Nephron progenitor cell (in vitro differentiated cells): ENCODE measurements around the gene IL17B.
A peak's percentile ranks its signal among the peaks of the same experiment; 100 is the strongest.

Experiments
- DNase-seq: peaks from one replicate; pipeline ENCODE4 v3.0.0; 2021
- H3K27ac Mint-ChIP-seq: 2 replicates; pipeline ENCODE4 v1.8.0; 2021; ENCODE audit warnings: mild to moderate bottlenecking, moderate library complexity, mixed read lengths
- H3K27me3 Mint-ChIP-seq: 2 replicates; pipeline ENCODE4 v1.8.0; 2021; ENCODE audit warnings: mild to moderate bottlenecking, low read depth, mixed read lengths; ENCODE audit not compliant: poor library complexity
- H3K36me3 Mint-ChIP-seq: 2 replicates; pipeline ENCODE4 v1.8.0; 2021; ENCODE audit warnings: low read depth, mixed read lengths
- H3K4me1 Mint-ChIP-seq: 2 replicates; pipeline ENCODE4 v1.8.0; 2021; ENCODE audit warnings: mixed read lengths
- H3K4me3 Mint-ChIP-seq: 2 replicates; pipeline ENCODE4 v1.8.0; 2021; ENCODE audit warnings: mild to moderate bottlenecking, moderate library complexity, mixed read lengths
- H3K9me3 Mint-ChIP-seq: 2 replicates; pipeline ENCODE4 v1.8.0; 2021; ENCODE audit warnings: mild to moderate bottlenecking, moderate library complexity, mixed read lengths
- TF ChIP-seq, protein P1 (sequence below): fragments of 200-600 bp; sonication (generic); IDR thresholded peaks from 2 replicates; pipeline ENCODE4 v1.5.0; 2021; ENCODE audit warnings: antibody characterized with exemption

Gene IL17B

DNA sequence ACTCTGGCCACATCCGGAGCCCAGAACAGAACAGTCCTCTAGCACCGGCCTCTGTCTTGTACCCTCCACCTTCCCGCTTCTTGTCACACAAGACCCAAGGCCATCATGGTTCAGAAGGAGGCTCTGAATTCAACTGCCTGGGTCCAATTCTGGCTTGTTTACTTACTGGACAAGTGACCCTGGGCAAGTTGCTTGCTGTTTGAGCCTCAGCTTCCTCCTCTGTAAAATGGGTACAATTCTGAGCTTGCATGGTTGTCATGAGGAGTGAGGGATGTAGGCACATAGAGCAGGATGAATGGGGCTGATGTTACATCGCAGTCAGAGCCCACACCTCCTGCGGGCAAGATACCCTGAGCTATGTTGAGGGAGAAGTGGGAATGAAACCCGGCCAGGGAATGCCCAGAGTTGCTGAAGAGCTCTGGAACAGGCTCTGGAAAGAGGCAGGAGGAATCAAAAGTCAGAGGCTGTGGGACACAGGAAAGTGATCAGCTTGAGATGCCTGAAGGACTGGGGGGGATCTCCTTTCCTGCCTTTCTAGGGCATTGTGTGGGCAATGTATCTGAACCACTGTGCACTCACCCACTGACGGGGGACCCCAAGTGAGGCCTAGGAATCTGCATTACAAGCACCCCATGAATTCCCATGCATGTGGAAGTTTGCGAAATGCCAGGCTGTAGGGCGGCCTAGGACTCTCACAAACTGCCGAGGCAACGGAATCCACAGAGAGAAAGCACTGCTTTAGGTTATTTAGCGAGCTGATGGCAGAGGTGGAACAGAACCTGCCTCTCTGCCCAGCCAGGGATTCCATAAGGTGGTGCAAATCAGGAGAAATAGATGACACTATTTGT is 29.4 kb upstream of the IL17B start:
- no peak for DNase-seq
- peak overlapping the region; percentile 98 for H3K27ac Mint-ChIP-seq

DNA sequence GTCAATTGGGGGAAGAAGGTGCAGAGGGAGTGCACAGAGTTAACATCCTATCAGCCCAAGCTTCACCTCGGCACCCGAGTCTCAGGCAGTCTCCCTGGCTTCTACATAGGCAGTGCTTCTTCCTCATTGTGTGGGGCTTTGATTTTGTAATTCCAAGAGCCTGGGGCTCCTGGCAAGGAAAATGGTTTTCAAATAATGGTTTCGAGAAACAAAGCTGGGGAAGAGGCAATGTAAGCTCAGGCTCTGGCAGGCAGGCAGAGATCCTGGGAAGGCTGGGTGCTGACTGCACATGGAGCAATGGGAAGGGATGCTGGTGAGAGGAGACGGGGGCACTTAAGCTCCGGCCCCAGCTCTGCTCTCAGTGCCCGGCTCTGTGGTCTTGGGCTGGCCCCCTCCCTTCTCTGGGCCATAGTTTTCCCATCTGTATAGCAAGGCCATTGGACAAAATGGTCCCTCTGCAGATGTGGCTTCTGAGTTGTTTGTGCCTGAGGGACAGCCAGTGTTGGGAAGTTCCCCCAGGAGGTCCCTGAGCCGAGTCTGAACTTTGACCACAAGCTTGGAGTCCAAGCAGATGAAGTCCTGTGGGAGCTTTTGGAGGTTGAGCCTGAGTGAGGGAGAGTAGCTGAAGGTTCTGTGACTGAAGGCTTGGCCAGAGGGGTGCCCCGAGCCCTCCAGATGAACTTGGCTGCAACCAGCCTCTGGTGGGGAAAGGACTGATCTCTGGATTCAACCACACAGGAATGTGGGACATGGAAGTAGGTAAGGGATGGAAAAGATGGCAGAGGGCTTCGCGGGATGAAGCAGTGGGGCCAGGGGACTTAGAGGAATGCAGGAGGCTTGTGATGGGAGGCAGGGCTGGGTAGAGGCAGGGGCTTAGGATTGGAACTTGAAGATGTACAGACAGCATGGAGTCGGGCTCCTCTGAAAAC is 28.5 kb upstream of the IL17B start:
- H3K36me3 Mint-ChIP-seq: no peaks in the 10 kb centered on the region
- peak overlapping the region; percentile 74 for H3K4me3 Mint-ChIP-seq
- peaks cover 2% of the 10 kb centered on the region for H3K27me3 Mint-ChIP-seq
- DNase-seq: no peak
- peaks cover 82% of the 10 kb centered on the region for H3K4me1 Mint-ChIP-seq
- TF ChIP-seq, protein P1, sequence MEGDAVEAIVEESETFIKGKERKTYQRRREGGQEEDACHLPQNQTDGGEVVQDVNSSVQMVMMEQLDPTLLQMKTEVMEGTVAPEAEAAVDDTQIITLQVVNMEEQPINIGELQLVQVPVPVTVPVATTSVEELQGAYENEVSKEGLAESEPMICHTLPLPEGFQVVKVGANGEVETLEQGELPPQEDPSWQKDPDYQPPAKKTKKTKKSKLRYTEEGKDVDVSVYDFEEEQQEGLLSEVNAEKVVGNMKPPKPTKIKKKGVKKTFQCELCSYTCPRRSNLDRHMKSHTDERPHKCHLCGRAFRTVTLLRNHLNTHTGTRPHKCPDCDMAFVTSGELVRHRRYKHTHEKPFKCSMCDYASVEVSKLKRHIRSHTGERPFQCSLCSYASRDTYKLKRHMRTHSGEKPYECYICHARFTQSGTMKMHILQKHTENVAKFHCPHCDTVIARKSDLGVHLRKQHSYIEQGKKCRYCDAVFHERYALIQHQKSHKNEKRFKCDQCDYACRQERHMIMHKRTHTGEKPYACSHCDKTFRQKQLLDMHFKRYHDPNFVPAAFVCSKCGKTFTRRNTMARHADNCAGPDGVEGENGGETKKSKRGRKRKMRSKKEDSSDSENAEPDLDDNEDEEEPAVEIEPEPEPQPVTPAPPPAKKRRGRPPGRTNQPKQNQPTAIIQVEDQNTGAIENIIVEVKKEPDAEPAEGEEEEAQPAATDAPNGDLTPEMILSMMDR: no peak
- H3K9me3 Mint-ChIP-seq: no peaks in the 10 kb centered on the region
- H3K27ac Mint-ChIP-seq: peak overlapping the region; percentile 98

More for the DNA sequence above, 29.4 kb upstream of the IL17B start:
- H3K4me1 Mint-ChIP-seq: peaks cover 90% of the 10 kb centered on the region
- H3K9me3 Mint-ChIP-seq: no peaks in the 10 kb centered on the region
- H3K27me3 Mint-ChIP-seq: no peaks in the 10 kb centered on the region
- TF ChIP-seq, protein P1: no peak
- peak overlapping the region; percentile 63 for H3K4me3 Mint-ChIP-seq
- no peaks in the 10 kb centered on the region for H3K36me3 Mint-ChIP-seq

DNA sequence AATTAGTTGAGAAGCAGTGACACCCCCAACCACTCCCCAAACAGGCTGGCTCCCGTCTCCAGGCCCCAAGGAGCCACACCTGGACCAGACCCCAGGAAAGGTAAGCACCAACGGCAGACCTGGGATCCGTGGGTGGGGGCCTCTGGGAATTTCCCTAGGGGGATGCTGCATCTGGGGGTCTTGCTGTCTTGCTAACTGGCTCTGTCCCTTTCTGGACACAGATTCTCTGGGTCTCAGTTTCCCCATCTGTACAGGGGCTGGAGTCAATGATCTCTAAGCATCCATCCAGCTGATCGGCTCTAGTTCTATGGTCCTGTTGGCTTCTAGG is 27.9 kb upstream of the IL17B start:
- H3K27ac Mint-ChIP-seq: peak overlapping the region; percentile 98
- H3K36me3 Mint-ChIP-seq: no peaks in the 10 kb centered on the region
- H3K27me3 Mint-ChIP-seq: peaks cover 4% of the 10 kb centered on the region
- TF ChIP-seq, protein P1: no peak
- H3K4me3 Mint-ChIP-seq: peak overlapping the region; percentile 74
- H3K9me3 Mint-ChIP-seq: no peaks in the 10 kb centered on the region
- no peak for DNase-seq
- peaks cover 87% of the 10 kb centered on the region for H3K4me1 Mint-ChIP-seq

DNA sequence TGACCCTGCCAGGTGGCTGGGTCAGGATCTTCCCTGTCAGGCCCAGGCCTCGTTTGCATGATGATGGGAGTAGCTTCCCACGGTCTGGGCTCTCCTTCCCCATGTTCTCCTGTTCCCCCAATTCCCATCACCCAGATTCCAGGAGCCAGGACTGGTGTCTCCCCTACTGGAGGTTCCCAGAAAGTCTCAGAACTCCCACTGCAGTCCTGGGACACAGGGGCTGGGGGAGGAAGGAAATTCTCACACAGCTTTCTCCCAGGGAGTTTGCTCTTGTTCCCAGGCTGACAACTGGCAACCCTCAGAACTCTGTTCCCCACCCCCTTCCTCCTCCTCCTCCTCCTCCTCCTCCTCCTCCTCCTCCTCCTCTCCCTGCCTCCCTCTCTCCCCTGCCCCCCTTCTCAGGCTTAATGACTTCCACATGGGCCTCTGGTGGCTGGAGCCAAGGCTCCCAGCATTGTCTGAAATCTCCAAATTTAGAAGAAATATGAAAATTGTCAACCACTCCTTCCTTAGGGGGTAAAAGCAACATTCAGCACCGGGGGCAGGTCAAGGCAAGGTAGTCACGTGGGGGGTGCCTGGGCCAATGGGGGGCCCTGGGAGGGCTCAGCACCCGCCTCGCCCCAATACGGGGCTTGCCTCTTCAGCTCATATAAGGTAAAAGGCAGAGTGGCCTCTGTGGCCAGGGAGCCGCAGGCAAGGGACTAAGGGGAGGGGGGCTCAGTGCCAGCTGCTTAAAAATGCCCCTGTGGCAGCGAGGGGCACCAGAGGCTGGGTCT is 27.3 kb upstream of the IL17B start:
- H3K36me3 Mint-ChIP-seq: no peaks in the 10 kb centered on the region
- H3K4me3 Mint-ChIP-seq: peak overlapping the region; percentile 47
- H3K27me3 Mint-ChIP-seq: peaks cover 4% of the 10 kb centered on the region
- H3K27ac Mint-ChIP-seq: peak overlapping the region; percentile 98
- H3K4me1 Mint-ChIP-seq: peaks cover 92% of the 10 kb centered on the region
- H3K9me3 Mint-ChIP-seq: no peaks in the 10 kb centered on the region
- TF ChIP-seq, protein P1: no peak
- DNase-seq: no peak

DNA sequence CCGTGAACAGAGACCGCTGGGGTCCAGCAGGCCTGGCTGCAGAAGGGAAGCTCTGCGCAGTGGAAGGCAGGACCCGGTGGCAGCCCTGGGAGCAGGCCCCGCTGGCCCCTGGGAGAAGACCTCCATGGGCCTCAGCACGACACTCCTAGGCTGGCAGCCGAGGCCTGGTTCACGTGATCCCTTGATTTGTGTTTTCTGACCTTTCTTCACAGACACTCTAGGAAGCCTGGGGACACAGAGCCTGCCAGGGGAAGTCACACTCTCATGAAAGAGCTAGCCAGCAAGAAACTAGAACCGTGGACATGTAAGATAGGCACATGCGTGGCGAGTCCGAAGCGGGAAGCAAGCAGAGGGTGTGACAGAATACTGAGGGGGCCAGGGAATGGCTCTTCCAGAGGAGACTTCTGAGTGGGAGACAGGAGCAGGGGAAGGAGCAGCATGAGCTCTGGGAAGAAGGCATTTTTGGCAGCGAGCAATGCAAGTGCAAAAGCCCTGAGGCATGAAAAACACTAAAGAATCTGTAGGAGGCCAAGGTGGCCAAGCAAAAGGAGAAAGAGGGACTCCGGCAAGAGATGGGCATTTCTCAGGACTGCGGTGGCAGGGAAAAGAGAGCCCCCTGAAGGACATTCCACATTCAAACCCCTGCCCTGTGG is 26.6 kb upstream of the IL17B start:
- Mint-ChIP-seq H3K4me1 (peaks cover 92% of the 10 kb centered on the region), H3K27me3 (peaks cover 4% of the 10 kb centered on the region), H3K27ac (peak overlapping the region; percentile 98), H3K36me3 (no peaks in the 10 kb centered on the region), H3K9me3 (no peaks in the 10 kb centered on the region), H3K4me3 (peak overlapping the region; percentile 14)
- TF ChIP-seq, protein P1: no peak
- DNase-seq: no peak
